Stomach (tissue), 9 donors: ENCODE measurements around the gene IPO13. TPM values are rescaled to one million over a fixed set of nuclear protein-coding genes. Genes with fewer than 3 reads are reported as not detected.

Experiments
- DNase-seq, 2 donors: peaks; one replicate each; pipeline versions ENCODE4 v3.0.0 to v3.0.0-alpha.2; 2013 to 2019
- H3K27ac ChIP-seq, 5 donors: fragments of 200-600 bp in 4 of 5; sonication (generic) in 4 of 5; one replicate each; pipeline ENCODE4 v1.5.1; 2013 to 2019; ENCODE audit warnings: mild to moderate bottlenecking in 1 of 5, moderate library complexity in 1 of 5
- H3K27me3 ChIP-seq, 3 donors: fragments of 200-600 bp; sonication (generic); one replicate each; pipeline ENCODE4 v1.5.1; 2017 to 2019; ENCODE audit warnings: mixed run types in 1 of 3
- H3K36me3 ChIP-seq, 4 donors: fragments of 200-600 bp; sonication (generic); 1 replicate in 3 of 4; 2 replicates in 1 of 4; pipeline ENCODE4 v1.5.1; 2016 to 2019
- H3K4me1 ChIP-seq, 4 donors: fragments of 200-600 bp; sonication (generic); one replicate each; pipeline ENCODE4 v1.5.1; 2016 to 2019
- H3K4me3 ChIP-seq, 4 donors: fragments of 200-600 bp; sonication (generic) in 3 of 4; one replicate each; pipeline ENCODE4 v1.5.1; 2016 to 2019; ENCODE audit warnings: mild to moderate bottlenecking in 1 of 4
- H3K9me3 ChIP-seq, 4 donors: fragments of 200-600 bp; sonication (generic); one replicate each; pipeline ENCODE4 v1.5.1; 2016 to 2019
- CTCF ChIP-seq, 7 experiments: fragments of 450-650 bp in 4 of 7; fragments of 200-600 bp in 3 of 7; sonication (generic) in 3 of 7; IDR thresholded peaks; one replicate each; pipeline ENCODE4 v1.5.1; 2016 to 2019; ENCODE audit warnings: antibody characterized with exemption in 7 of 7, control low read depth in 2 of 7, mild to moderate bottlenecking in 1 of 7
- EP300 ChIP-seq: sonication (generic); formaldehyde crosslinking; IDR thresholded peaks from one replicate; pipeline ENCODE4 v1.6.1; 2017; ENCODE audit warnings: antibody characterized with exemption
- POLR2A ChIP-seq, 4 donors: fragments of 450-650 bp; IDR thresholded peaks; one replicate each; pipeline ENCODE4 v1.6.1; 2016; ENCODE audit warnings: antibody characterized with exemption in 4 of 4, control low read depth in 2 of 4, mild to moderate bottlenecking in 1 of 4, moderate library complexity in 1 of 4
- POLR2AphosphoS5 ChIP-seq, 3 donors: sonication (generic); formaldehyde crosslinking; IDR thresholded peaks; one replicate each; pipeline ENCODE4 v1.6.1; 2016; ENCODE audit warnings: antibody characterized with exemption in 3 of 3
- WGBS, 5 donors: extraction: QIAGEN DNeasy Blood & Tissue Kit in 3 of 5; methylation state at CpG; one replicate each; pipeline versions ENCODE4 v1.1.5 to v1.1.7; 2013 to 2018; 5-methylcytosine and 5-hydroxymethylcytosine counted together
- intact Hi-C: fragments of 100-400 bp; cut with DNase I; formaldehyde crosslinking; loops from one replicate; pipeline ENCODE4 v1.15.1; 2023; ENCODE audit warnings: low total_unique reads
- polyA plus RNA-seq, 3 donors: library from polyadenylated mRNA; stranded (reverse); fragments of 200-250 nt; gene quantifications; one replicate each; pipeline ENCODE4 v1.2.3, GENCODE V29; 2013
- total RNA-seq, 5 donors: library from RNA; depleted of rRNA; stranded (reverse); fragments of >200 nt; gene quantifications; one replicate each; pipeline versions ENCODE4 v1.1.0 to v1.2.3, GENCODE V29; 2014 to 2016
- donor health status: healthy with polysubstance abuse.
- donor health status: Bipolar disorder and iron deficiency.
- donor health status: healthy.

Gene IPO13
- total and polyA plus RNA-seq, 8 donors = 6.2 to 54.5 (median 16.9) TPM

- WGBS, 5 donors = 79 to 92% (median 87%) methylated on average over 7 of the region's 7 CpGs
- H3K4me3 ChIP-seq = no peak overlapping the region
- H3K27ac ChIP-seq = no peak overlapping the region
- TF ChIP-seq EP300 = no peak
- no peak for TF ChIP-seq POLR2A (IDR thresholded peaks at IDR 0.05)
- no peak for TF ChIP-seq CTCF (IDR thresholded peaks at IDR 0.05)
- TF ChIP-seq POLR2AphosphoS5 (IDR thresholded peaks at IDR 0.05) = no peak
- H3K4me1 ChIP-seq = no peaks in the 10 kb centered on the region
- intact Hi-C loops = no loop called here
- no peaks in the 10 kb centered on the region for H3K27me3 ChIP-seq
- DNase-seq = no peak
- peaks cover 3 to 42% (median 27%) of the 10 kb centered on the region in 4 donors for H3K36me3 ChIP-seq
- no peaks in the 10 kb centered on the region for H3K9me3 ChIP-seq
Observed at GRCh38 chr1:43901196-43901961, 45.4 kb upstream of the IPO13 start.

GRCh38 chr1:43902058-43902831 is 44.5 kb upstream of the IPO13 start:
- no peak overlapping the region for H3K27ac ChIP-seq
- intact Hi-C loops = no loop called here
- DNase-seq = no peak
- TF ChIP-seq POLR2A (IDR thresholded peaks at IDR 0.05) = no peak
- TF ChIP-seq POLR2AphosphoS5 (IDR thresholded peaks at IDR 0.05) = no peak
- TF ChIP-seq EP300 = no peak
- TF ChIP-seq CTCF (IDR thresholded peaks at IDR 0.05) = no peak
- WGBS, 5 donors = 79 to 93% (median 84%) methylated on average over 1 to 4 of the region's 4 CpGs
- H3K36me3 ChIP-seq = peaks cover 3 to 45% (median 30%) of the 10 kb centered on the region in 4 donors
- H3K9me3 ChIP-seq = no peaks in the 10 kb centered on the region
- H3K4me1 ChIP-seq = no peaks in the 10 kb centered on the region
- no peaks in the 10 kb centered on the region for H3K27me3 ChIP-seq
- no peak overlapping the region for H3K4me3 ChIP-seq

DNA sequence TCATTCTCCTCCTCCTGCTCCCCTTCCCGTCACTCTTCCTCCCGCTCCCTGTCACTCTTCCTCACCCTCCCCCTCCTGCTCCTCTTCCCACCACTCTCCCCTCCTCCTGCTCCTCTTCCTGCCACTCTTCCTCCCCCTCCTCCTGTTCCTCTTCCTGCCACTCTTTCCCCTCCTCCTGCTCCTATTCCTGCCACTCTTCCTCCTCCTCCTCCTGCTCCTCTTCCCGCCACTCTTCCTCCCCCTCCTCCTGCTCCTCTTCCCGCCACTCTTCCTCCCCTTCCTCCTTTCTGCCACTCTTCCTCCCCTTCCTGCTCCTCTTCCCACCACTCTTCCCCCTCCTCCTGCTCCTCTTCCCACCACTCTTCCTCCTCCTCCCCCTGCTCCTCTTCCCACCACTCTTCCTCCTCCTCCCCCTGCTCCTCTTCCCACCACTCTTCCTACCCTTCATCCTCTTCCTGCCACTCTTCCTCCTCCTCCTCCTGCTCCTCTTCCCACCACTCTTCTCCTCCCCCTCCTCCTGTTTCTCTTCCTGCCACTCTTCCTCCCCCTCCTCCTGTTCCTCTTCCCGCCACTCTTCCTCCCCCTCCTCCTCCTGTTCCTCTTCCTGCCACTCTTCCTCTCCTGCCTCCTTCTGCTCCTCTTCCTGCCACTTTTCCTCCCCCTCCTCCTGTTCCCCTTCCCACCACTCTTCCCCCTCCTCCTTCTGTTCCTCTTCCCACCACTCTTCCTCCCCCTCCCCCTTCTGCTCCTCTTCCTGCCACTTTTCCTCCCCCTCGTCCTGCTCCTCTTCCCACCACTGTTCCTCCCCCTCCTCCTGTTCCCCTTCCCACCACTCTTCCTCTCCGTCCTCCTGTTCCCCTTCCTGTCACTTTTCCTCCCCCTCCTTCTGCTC is 41.8 kb upstream of the IPO13 start:
- Histone ChIP-seq H3K36me3 (peaks cover 3 to 41% (median 8%) of the 10 kb centered on the region in 4 donors), H3K27me3 (no peaks in the 10 kb centered on the region), H3K4me1 (no peaks in the 10 kb centered on the region), H3K9me3 (no peaks in the 10 kb centered on the region), H3K27ac (no peak overlapping the region), H3K4me3 (no peak overlapping the region)
- TF ChIP-seq POLR2A (IDR thresholded peaks at IDR 0.05) = no peak
- intact Hi-C loops = no loop called here
- no peak for DNase-seq
- WGBS, 5 donors = 48 to 73% (median 54%) methylated on average over 7 of the region's 7 CpGs

DNA sequence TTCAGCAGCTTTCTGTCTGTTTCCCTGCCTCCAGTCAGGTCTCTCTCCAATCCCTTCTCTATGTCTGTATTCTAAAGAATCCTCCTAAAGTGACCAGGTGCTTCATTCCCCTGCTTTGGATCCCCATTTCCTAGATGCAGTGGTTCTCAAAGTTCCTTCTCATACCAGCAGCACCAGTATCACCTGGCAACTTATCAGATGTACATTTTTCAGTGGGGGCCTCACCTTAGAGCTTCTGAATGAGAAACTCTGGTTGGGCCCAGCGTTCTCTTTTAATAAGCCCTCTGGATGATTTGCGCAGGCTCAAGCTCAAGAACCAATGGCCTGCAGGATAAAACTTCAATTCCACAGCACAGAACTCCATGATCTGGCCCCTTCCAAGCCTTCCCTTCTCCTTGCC is 38.5 kb upstream of the IPO13 start:
- no peak for DNase-seq
- H3K27ac ChIP-seq = no peak overlapping the region
- H3K36me3 ChIP-seq = peaks cover 0 to 35% (median 2%) of the 10 kb centered on the region in 4 donors
- no peak overlapping the region for H3K4me3 ChIP-seq
- WGBS, 5 donors = 96 to 100% (median 98%) methylated on average over 2 of the region's 2 CpGs
- H3K4me1 ChIP-seq = peaks cover 0 to 11% (median 5%) of the 10 kb centered on the region in 4 donors
- H3K27me3 ChIP-seq = no peaks in the 10 kb centered on the region
- TF ChIP-seq CTCF (IDR thresholded peaks at IDR 0.05) (no peak), POLR2AphosphoS5 (IDR thresholded peaks at IDR 0.05) (no peak), POLR2A (IDR thresholded peaks at IDR 0.05) (no peak), EP300 (no peak)
- no peaks in the 10 kb centered on the region for H3K9me3 ChIP-seq
- intact Hi-C loops = no loop called here
